ENCODE measurements around the gene DMAC2.

GRCh38 chr19:41399525-41399924 lies 40.2 kb downstream of the DMAC2 start:
- TF ChIP-seq POLR2AphosphoS5 (IDR thresholded peaks at IDR 0.05; ENCODE audit: low read depth) (no peak), CTCF (conservative IDR thresholded peaks at IDR 0.05; ENCODE audit: low read depth in 2 of 2) (no peak), EZH2 (IDR thresholded peaks at IDR 0.05; ENCODE audit: low read depth, unreplicated experiment) (no peak), REST (IDR thresholded peaks at IDR 0.05; ENCODE audit: unreplicated experiment) (no peak)
